ENCODE measurements around the gene HABP4.
A peak's percentile ranks its signal among the peaks of the same experiment; 100 is the strongest.

Gene HABP4

DNA sequence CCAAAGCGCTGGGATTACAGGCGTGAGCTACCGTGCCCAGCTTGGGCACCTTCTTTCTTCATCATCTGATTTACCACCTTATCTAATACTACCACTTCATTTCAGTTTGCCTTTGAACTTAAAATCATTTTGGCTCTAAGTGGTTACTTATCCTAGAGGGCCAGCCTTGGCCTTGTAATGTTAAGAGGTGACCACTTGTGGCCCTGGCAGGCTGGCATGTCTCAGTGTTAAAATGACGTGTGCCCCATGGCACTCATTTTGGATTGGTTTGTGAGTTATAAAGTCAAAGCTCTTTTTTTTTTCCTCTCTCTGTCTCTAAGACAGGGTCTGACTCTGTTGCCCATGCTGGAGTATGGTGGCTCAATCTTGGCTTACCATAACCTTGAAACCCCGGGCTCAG is 17.8 kb downstream of the HABP4 start:
- DNase-seq (ENCODE audit: low read depth in 1 of 2, low spot score in 1 of 2): no peak

DNA sequence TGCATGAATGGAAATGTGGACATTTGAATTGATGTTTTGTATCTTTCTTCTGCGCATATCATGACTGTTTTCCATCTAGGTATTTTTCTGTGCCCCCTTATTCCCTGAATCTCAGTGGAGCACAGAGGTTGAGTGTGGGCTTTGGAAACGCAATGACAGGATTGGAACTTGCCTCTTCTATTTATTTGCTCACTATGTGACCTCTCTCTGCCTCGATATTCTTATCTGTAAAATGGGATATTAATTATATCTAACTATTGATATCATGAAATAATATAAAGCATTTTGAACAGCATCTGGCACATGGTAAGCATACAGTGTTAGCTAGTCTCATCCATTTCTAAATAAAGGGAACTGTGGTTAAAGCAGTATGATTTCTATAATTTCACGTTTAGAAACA is 26.0 kb downstream of the HABP4 start:
- DNase-seq (ENCODE audit: low read depth in 1 of 2, low spot score in 1 of 2): no peak

DNA sequence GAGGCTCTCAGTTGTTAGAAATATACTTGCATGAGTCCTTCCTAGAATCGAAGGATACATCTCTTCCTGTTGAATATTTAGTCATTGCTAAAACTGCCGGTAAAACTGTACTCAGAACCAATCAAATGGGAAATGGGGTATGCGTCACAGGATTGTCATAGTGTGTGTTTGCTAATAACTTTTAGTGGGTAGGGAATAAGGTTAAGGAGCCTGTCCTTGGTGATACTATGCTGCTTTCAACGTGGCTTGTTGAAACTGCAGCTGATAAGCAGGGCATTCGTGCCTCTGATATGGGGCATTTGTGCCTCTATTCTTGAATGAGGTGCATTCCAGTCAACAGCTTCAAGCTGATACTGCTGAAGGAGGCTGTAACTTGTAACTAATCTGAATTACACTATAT is 26.6 kb downstream of the HABP4 start:
- DNase-seq (ENCODE audit: low read depth in 1 of 2, low spot score in 1 of 2): no peak

DNA sequence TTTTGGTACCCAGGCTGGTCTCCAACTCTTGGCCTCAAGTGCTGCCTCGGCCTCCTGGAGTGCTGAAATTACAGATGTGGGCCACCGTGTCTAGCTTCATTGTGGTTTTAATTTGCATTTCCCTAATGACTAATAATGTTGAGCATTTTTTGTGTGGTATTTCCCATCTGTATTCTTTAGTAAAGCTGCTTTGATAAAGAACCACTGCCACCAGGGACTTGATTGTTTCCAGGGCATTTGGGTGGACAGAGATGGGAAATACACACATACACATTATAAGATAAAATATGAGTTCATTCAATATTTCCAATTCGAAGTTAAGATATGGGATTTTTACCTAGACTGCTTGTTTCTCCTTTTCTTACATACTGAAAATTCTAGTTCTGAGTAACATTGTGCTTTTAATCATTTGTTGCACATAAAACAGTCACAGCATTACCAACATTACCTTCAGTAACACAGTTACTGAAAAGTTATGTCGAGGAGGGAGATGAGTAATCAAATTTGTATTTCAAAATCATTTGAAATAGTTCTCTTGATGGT is 28.9 kb downstream of the HABP4 start:
- DNase-seq (ENCODE audit: low read depth in 1 of 2, low spot score in 1 of 2): no peak

DNA sequence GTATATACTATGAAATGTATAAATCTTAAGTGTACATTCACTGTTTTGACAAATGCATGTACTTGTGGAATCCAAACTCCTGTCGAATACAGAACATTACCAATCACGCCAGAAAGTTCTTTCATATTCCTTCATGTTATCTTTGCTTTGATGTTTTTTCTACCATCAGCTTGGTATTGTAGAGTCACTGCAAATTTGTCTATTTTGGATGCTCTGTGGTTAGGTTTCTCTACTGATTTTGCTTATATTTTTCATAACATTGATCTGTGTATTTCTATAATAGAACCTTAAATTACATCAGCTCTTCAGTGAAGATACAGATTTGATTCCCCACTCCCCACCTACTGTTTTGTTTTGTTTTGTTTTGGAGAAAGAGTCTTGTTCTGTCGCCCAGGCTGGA is 30.8 kb downstream of the HABP4 start:
- no peak for DNase-seq (ENCODE audit: low read depth in 1 of 2, low spot score in 1 of 2)

DNA sequence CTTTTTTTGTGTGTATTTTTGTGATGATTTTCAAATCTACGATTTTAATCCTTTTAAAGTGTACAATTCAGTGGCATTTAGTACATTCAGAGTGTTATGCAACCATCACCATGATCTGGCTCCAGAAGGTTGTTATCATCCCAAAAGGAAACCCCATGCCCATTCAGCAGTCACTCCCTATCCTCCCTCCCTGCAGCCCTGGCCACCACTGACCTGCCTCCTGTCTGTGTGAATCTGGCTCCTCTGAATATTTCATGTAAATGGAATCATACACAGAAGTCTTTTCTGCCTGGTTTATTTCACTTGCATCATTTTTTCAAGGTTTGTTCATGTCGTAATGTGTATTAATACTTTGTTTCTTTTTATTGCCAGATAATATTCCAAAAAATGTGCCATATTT is 32.5 kb downstream of the HABP4 start:
- DNase-seq (ENCODE audit: low read depth in 1 of 2, low spot score in 1 of 2): no peak

DNA sequence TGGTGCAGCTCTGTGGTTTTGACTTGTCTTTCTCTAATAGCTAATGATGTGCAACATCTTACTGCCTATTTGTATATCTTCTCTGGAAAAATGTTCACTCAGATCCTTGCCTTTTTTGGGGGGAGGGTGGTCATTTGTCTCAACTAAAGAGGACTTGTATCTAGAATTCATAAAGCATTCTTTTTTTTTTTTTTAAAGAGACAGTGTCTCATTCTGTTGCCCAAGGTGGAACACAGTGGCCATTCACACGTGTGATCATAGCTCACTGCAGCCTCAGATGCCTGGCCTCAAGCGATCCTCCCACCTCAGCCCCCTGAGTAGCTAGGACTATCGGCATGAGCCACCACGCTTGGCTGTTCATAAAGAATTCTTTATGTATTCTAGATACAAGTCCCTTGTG is 33.2 kb downstream of the HABP4 start:
- no peak for DNase-seq (ENCODE audit: low read depth in 1 of 2, low spot score in 1 of 2)

DNA sequence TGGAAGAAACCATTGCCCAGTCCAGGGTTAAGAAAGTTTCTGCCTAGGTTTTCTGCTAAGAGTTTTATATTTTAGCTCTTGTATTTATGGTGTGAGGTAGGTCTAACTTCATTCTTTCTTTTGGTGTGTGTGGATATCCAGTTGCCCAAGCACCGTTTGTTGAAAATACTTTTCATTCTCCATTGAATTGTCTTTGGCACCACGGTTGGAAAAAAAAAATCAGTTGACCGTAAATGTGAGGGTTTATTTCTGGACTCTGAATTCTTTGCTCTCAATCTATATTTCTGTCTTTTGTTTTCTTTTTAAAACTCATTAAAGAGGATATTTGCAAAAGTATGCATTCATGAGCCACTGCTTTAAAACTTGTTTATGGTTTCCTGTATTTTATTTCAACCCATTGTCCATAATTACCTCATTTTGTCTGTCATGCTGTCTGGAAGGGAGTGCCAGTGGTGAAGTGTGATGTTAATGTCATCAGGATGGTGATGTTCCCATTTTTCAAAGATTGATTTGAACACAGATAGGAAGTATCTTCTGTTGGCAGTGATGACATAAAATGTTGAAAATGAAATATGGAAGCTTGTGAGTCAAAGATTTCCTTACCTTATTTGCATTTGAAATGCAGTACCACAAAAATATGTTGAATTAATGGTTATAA is 33.9 kb downstream of the HABP4 start:
- no peak for DNase-seq (ENCODE audit: low read depth in 1 of 2, low spot score in 1 of 2)

DNA sequence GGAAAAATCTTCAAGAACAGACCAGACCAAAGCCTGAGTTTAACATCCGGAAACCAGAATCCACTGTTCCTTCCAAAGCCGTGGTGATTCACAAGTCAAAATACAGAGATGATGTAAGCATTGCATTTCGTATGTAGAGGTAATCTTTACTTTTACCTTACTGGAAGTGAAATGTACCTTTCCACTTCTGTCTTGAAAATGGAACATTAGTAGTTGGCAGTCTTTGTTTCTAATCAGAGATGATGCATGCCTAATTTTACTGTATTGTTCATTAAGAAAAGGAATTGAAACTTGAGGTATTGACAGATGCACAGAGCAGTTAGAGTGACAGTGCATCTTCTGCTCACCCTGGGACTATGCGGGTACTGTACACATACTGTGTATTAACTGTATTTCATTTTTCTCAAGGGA is 34.6 kb downstream of the HABP4 start:
- DNase-seq (ENCODE audit: low read depth in 1 of 2, low spot score in 1 of 2): no peak

DNA sequence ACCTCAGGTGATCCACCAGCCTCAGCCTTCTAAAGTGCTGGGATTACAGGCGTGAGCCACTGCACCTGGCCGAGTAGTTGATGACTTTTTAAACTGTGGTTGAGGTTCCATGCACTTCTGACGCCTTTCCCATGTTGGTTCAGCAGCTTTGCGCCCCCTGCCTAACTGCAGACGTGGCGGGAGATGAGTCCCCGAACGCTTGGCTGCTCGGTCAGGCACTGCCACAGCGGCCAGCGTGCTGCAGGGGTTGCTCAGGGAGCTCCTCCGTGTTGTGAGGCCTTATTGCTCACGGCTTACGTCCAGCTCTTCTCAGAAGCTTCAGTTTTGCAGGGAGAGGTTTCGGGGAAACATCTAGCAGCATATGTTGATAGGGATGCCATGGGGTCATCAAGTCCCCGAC is 35.3 kb downstream of the HABP4 start:
- no peak for DNase-seq (ENCODE audit: low read depth in 1 of 2, low spot score in 1 of 2)

DNA sequence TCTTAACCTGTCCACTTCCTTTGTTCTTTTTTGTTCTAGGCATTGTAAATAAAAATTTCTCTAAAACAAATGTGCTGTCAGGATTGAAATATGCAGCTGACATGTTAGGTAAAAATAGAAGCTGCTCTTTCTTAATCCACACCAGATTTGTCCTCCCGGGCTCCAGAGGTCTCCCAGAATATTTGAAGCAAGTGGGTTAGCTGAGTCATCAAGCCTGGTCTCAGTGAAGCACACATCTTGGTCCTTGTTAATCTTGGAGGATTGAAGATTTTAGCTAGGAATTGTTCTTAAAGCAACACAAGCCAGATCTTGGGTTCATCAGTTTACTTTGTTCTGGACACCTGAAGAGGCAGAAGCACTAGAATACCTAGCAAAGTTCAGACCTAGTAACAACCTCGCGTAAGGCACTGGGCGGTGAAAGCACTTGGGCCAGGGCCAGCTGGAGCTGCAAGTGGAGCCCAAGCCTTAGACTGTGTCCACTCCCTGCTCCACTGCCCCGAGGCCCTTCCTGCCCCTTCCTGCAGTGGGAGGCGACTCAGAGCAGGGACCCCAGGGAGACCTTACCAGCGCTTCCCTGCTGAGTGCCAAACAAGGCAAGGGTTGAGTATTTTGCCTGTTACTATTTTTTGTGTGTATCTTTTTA is 36.5 kb downstream of the HABP4 start:
- DNase-seq (ENCODE audit: low read depth in 1 of 2, low spot score in 1 of 2): no peak

DNA sequence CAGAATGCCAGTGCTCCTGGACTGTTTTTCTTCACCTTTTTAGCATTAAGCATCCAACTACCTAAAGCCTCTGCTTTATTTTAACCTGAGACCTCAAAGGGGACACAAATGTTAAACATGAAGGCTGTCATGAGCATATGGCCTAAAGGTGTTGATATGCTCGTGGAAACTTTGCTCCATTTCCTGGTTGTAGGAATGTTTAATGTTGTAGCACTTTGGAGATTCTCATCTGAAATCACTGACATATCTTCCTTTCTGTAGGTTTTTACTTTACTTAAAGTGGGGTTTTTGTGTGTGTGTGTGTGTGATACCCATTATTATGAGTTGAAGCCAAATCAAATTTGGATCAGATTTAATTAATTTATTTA is 37.0 kb downstream of the HABP4 start:
- no peak for DNase-seq (ENCODE audit: low read depth in 1 of 2, low spot score in 1 of 2)

DNA sequence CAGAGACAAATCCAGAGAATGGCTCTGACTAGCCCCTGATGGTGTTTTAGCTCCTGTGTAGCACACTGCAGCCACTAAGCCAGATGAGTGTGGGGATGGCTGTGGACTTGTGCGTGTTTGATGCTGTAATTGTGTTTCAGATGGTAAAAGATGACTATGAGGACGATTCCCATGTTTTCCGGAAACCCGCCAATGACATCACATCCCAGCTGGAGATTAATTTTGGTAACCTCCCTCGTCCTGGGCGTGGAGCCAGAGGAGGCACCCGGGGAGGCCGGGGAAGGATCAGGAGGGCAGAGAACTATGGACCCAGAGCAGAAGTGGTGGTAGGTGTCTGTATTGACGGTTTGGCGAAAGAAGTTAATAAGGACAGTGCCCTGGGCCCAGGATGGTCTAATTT is 38.0 kb downstream of the HABP4 start:
- DNase-seq (ENCODE audit: low read depth in 1 of 2, low spot score in 1 of 2): no peak

DNA sequence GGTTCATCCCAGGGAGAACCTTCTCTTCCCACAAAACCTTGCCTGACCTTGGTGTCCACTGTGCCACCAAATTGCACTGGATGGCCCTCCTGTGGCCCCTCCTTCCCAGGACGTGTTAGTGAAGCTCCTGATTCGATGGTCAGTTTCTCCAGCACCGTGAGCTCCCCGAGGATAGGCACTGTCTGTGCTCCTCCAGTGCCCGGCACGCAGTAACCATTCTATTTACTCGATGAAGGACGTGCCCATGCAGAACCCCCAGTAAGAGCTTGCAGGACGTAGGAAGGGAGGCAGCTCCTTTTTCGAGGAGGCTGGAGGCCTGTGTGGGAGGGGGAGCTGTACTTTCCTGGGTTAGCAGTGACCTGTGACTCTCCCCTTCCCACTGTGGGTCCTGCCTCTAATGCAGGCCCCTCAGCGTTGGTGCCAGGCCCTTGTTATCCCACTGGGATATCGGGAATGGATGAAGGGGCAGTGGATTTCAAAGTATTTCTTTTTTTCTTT is 39.6 kb downstream of the HABP4 start:
- DNase-seq (ENCODE audit: low read depth in 1 of 2, low spot score in 1 of 2): no peak

DNA sequence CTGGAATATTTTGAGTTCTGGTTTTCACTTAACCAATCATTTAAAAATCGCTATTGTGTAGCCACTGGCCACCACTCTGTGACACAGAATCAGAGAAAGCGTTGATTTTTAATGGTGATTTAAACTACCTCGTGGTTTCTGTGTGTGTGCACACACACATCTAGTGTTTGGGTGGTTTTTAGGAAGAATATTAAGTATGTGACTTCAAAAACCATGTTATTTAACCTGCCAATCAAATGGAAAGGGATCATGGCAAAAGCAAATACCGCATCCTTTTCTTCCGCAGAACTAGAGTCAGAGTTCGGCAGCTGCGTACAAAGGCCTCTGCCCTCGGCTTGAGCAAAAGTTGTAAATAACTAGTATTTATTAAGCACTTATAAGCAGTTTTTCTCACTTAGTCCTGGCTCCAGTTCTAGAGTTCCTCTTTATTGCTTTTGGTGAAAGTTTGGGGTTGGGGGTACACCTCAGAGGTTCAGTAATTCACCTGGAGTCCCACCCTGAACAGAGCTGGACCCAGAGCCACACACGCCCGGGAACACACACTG is 40.6 kb downstream of the HABP4 start:
- no peak for DNase-seq (ENCODE audit: low read depth in 1 of 2, low spot score in 1 of 2)

DNA sequence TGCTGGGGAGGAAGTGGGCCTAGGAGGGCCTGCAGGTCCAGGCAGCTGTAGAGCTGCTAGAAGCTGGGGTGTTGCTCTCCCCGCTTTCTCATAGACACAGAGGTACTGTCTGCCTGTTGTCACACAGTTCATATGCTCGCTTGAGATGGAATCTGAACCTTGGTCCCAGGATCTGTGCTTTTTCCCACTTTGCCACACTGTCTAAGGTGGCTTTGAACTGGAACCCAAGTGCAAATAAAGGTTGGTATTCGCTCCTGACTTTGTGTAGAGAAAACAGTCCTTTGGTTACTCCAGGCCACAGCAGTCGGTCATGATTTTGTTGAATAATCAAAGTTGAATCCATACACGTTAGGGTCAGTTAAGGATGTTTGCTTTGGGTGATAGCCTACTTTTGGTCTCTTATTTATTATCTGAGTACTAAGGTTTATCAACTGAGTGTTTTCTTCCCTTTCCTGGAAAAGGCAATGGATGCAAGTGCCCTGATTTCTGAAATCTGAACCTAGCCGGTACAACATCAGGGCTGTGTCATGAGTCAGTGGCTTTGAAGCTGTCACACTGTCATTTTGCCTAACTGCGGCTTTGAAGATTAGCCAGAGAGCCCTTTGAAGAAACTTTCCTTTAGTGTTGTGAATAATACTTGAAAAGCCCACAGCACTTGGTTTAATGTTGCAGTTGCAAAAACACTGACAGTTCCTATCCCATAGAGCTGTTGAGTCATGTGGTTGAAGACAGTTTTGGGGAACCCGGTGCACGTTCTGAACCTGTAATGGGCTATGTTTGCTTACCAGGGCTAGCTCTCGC is 41.3 kb downstream of the HABP4 start:
- peak in 1 of 2 donors; percentile 9 for DNase-seq (ENCODE audit: low read depth in 1 of 2, low spot score in 1 of 2)

DNA sequence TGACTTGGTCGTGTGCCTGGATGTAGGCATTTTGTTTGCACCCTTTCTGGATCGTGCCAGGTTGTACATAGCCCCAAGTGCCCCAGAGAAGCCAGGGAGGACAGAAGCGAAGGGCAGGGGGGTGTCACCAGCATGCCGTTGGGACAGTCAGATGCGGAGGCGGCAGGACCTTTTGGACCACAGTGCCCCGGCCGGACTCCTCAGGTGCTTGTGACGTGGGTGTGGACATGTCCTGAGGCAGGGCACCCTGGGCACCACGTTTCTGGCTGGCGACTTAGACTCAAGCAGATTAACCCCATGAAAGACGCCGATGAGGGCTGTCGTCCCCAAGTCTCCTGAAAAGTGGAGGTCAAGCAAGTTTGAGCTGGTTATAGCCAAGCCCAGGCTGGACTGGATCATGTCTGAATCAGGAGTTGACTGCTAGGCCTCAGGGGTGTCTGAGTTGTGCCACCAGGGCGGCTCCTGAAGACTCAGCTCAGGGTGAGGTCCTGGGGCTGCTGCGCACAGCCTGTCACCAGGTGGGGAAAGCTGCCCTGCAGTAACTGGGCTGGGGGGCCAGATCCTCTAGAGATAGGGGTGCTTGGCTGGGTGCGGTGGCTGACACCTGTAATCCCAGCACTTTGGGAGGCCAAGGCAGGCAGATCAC is 42.0 kb downstream of the HABP4 start:
- no peak for DNase-seq (ENCODE audit: low read depth in 1 of 2, low spot score in 1 of 2)

DNA sequence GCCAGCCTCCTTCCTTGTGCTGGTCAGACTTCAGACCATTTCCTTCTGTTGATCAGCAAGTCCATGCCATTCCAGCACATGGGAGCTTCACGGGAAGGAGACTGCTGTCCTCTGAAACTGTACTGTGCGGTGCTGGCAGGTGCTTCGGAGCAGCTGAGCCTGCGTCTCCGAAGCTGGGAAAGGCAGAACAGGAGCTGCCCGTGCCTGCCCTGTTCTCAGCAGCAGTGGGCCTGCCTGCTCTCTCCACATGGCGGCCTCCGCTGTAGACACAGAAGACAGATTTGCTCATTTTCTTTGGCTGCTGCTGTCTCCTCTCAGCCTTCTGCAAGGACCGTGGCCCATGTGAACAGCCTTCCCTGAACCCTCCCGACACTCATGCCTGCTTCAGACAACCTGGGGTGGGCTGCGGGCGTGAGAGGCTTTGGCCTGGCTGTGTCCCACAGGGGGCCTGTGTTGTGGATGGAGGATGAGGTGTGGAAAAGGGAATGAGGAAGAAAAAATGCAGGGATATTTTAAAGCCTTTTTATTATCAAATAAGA is 43.1 kb downstream of the HABP4 start:
- no peak for DNase-seq (ENCODE audit: low read depth in 1 of 2, low spot score in 1 of 2)

DNA sequence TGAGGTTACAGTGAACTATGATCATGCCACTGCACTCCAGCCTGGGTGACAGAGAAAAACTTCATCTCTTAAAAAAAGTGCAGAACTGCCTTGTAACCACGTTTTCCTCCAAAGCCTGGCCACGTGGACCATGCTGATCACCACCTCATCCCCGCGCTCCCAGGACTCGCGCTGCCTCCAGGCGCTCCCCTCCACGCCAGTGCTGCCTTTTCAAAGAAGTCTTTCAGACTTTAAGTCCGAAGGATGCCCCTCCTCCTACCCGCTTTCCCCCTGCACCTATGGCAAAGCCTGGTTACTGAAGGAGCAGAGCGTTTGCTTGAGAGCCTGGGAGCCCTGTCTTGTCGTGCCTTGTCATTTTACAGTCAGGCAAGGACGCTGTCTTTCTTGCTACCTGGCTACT is 43.8 kb downstream of the HABP4 start:
- DNase-seq (ENCODE audit: low read depth in 1 of 2, low spot score in 1 of 2): no peak

DNA sequence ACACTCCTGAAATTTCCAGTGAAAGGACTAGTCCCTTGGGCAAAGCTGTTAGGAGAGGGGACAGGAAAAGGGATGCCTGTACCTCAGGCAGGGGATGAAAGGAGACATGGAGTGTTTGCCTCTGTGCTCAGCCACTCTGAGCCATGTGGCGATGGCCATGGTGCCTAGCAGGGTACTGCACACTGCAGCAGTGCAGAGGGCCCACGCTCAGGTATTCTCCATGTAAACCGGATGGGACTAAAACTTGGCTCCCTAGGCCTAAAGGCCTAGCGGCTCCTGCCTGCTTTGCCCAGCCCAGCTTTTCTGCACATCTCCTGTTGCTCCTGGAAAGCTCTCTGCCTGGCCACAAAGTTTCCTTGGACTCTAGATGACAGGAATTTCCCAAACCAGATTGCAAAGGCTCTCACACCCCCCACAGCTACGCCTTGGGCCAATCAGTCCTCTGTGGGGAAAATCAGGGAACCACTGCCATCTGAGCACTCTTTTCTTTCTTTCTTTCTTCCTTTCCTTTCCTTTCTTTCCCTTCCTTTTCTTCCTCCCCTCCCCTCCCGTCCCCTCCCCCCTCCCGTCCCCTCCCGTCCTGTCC is 44.3 kb downstream of the HABP4 start:
- no peak for DNase-seq (ENCODE audit: low read depth in 1 of 2, low spot score in 1 of 2)

DNA sequence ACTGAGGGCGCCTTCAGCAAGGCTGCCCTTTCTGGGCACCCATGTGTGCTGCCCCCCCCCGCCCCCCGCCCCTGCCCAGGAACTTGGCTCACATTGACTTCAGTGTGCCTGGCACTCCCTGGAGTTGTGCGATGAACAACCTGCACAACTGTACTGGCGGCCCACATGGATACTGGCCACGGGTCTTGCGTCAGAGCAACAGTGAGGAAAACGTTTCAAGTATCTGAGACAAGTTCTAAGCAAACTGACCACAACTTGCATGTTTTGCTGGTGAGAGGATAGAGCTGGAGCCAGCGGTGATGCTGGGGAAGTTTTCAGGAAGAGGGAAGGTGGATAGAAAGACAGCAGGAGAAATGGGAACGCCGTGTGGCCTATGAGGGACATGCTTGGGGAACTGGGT is 45.4 kb downstream of the HABP4 start:
- DNase-seq (ENCODE audit: low read depth in 1 of 2, low spot score in 1 of 2): no peak

Data from activated CD4-positive, alpha-beta T cell treated with anti-CD3 and anti-CD28 coated beads, Interleukin-2, amount 50 U/mL, for 24 hours (primary cell).